Non-pigmented ciliary epithelial cell (primary cell): ENCODE data around the gene NPAS3.

ENCODE experiments used
- DNase-seq: peaks from one replicate; pipeline ENCODE4 v3.0.0-alpha.2; 2010; ENCODE audit warnings: low read depth

Gene NPAS3

DNA sequence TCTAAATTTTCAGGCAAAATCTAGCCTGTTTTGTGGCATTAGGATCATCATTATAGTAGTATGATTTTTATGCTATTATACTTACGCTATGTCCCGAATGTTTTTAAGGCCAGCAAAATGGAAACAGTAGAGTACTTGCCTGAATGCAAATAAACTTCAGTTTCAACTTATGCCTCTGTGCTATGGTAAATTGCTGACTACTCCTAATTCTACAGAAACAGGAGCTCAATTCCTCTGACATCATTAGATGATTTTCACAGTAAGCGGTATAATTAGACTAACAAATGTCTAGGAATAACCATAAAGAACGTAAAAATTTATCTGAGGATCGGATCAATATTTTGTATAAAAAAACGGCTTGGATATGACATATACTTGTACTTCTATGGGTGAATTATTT, 742.2 kb downstream of the NPAS3 start:
- DNase-seq = no peak

DNA sequence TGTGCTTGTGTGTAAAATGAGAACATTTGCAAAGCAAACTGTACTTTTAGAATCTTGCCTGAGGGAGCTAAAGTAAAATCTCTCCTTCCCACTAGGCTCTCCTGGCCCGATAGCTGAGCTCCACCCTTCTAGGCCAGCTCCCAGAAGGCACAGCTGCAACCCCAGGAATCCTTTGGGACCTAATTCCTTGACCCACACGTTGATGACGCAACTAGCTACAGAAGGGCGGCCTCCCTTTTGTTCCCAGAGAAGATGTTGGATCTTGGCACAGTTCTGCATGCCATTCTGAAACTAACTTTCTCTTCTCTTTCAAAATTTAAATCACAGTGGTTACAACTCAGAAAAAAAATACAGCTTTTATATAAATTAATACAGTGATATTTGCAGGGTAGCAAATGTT, 744.1 kb downstream of the NPAS3 start:
- no peak for DNase-seq

DNA sequence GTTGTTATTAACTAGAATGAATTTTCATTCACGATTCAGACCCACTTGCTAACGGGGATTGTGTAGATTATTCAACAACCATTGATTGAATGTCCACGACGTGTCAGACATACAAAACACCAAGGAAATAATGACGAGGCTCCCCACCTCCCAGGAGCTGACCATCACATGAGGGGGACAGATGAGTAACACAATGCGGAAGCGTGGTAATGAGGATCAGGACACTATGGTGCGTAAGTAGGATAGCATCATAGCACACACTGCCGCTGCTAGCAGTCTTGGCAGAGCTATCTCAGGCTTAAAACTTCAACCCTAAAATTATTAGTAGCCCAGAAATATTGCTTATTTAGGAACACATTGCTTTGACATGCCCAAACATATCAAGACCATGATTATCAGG, 746.3 kb downstream of the NPAS3 start:
- DNase-seq = no peak

DNA sequence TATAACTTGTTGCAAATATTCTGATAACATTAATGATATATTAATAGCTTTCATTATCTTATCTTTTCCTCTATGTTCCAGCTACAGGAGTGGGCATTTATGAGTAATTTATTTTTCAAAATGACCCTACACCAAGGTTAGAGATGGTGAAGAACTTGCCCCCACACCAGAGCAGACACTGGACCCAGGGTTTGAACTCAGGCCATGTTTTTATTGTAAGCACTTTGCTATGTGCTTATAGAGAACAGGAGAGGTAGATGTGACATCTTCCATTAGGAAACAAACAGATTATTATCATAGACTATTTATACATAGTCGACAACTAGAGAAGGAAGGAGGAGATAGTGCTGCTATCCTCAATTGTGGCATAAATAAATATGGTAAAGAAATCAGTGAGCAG, 747.0 kb downstream of the NPAS3 start:
- DNase-seq = no peak

DNA sequence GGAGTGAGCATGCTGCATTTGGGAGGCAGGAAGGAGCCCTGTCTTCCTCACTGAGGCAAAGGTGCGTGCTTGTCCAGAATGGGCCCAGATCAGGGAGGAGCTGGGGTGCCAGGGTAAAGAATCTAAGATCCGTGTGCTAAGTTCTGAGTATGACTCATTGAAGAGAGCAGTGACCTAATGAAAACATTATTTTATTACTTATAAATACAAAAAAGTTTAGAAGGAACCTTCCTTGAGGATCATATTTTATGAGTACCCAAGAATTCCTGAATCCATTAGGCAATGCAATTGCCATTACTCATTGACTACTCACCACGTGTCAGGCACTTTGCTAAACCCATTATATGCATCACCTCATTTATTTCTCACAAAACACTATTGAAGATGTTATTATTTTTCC, 747.5 kb downstream of the NPAS3 start:
- DNase-seq = peak; percentile 47

DNA sequence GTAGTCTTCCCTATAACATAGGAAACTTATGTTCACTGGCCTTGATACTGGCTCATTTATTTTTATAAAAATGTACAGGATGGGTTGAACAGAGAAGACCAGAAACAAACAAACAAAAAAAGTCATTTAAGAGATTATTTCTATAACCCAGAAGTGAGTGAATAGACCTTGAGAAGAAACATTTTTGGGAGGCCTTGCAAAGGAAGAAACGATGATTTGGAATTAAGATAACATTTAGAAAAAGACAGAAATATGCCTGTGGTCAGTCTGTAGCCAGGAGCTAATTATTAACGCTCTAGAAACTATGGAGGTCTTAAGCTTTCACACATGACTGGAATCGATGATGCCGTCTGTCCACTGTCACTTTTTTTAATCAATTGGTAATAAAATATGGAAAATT, 748.2 kb downstream of the NPAS3 start:
- DNase-seq = no peak

DNA sequence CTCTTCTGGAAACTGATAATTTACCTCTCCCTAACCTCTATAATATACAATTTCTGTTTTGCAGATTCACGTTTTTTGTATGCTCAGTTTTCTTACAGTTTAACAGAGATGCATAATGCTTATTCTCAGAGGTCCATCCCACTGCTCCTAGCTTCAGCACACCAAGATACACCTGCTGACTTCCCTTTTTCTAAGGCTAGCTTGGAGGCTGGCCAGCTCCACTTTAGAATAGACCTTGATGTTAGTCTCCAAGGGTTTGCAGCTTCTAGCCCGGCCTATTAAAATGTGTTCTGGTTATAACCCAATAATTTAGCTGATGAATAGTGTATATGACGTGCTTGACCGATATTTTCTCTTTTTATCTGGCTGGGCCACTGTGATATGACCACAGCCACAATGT, 751.0 kb downstream of the NPAS3 start:
- no peak for DNase-seq

DNA sequence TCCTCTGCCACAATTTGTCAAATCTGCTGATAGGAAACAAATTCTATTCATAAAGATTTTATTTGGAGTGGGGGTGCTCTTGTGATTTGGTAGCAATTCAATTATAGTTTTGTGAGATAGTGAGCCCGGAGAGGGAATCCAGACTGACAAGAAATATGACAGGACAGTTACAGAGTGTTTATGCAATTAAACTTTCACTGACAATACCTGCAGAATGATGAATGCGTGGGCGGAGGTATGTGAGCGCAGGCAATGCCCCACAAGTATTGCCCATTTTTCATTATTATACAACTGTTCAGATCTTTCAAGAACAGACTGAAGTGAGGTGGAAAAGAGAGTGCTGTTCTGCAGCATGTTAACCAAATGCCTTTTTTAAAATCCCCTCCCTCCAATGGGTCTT, 753.2 kb downstream of the NPAS3 start:
- DNase-seq = no peak

DNA sequence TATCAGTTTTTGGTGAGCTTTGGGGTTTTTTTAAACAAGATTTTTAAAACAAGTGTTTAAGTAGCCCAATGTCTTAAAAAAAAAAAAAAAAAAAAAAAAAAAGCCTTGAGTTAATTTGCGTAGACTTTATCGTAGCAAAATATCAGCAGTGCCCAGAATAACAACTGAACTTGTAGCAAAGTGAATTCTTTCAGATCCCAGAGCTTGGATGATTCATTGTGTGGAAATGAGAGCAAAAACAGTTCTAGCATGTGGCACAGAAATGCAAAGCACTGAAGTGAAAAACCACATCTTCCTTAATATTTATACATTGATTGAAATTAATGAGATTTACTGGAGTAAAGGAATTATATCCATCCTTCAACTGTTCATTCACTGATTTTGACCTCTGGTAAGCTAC, 754.1 kb downstream of the NPAS3 start:
- peak; percentile 83 for DNase-seq

DNA sequence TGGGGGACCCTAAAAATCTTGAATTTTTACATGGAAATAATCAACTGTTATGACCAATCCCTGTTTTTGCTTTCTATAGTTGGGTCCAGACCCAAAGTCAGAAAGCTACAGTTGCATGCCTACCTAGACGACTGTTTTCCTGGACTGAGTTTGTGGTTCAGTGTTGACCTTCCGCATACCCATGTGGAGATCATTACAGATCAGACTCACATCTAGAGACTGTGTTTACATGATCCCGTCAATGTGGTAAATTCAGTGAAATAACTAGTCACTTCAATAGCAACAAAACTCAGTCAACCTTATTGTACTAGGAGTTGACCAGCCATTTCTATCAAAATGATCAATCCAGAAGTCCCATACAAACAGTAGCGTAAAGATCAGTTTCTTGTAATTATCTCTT, 754.6 kb downstream of the NPAS3 start:
- peak; percentile 60 for DNase-seq

DNA sequence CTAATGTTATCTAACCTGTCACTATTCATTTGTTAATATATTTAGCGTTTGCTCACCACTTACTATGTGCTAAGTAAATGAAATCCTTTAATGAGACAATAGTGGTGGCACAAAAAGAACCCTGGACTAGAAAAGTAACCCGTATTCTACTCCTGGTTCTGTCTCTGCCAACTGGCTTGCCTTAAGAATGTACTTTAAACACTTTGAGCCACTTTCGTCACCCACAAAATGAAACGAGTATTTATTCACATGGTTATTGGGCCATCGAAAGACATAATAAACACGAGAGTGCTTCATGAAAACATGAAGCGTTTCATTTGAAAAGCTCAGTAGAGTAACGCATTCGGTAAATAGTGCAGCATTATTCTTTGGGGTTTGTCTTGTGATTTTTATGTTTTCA, 757.5 kb downstream of the NPAS3 start:
- DNase-seq = no peak

DNA sequence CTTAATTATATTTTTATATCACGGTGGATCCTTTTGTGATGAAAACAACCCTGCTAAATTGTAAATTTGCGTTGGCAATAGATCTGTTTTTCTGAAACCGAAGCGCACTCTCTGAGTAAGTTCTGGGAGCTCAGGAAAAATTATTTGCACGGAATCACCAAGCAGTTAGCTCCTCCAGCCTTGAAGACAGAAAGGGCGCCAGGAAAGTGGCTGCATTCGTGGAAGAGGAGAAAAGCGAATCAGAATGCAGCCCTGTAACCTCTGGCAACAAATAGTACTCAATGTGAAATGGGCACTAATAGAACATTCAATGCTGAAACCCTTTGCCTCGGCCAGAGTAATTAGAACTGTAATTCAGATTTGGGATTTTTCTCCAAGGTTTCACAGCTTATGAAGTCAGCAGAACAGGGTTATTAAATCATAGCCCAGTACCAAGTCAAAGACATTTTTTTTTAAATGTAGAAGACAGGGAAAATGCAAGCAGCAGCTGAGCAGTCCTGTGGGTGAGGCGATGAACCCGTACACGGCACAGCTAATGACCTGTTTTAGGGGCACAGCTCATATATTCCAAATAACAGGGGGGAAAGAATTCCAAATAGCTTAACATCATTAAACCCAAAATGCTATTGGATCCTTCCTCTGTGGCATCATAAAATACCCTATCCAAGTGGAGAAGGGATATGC, 760.8 kb downstream of the NPAS3 start:
- no peak for DNase-seq

DNA sequence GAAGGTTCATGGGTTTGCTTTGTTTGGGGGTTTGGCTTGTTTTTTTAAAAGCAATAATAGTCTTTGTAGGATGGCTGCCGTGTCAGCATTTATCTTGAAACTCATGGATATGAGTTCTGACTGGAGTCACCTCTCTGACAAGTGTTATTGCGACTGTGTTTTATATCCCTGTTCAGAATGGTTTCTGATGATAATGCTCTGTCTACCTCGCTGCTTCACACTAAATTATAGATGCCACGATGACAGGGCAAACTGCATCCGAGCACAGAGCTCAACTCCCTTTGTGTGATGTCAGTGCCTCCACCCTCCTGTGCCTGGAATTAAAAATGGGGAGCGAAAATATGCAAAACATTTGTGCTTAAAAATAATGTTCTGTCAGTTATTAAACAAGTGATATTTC, 761.4 kb downstream of the NPAS3 start:
- DNase-seq = no peak

DNA sequence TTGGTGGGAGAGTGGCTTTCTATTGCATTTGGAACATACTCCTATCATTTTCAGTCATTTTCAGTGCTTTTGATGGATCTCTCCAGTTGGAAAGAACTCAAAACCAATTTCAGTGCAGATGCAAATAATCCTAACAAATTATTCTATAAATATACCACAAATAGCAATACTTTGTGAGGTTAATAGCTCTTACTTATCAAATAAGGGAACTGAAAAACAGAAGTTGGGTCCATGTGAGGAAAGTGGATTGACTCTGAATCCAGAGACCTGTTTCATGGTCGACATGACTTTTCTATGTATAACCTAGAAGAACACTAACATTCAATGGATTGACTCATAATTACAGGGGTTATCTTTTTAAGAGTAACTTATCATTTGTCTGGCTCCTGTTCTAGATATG, 763.6 kb downstream of the NPAS3 start:
- DNase-seq = no peak

DNA sequence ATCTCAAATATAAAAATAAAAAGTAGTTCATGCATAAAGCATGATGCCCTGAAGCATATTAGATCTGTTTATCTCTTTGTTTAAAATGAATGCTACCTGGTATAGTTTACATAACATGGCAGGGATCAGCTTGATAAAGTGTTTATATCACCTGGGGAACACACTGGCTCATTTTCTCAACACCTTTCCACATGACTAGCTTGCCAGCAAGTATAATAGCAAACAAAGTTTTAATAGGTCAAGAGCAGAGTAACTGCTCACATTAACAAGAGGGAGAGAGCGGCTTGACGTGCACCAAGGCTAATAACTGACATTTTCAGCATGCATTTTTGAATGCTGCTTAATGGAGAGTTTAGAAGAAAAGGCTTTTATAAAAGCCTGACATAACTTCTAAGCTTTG, 765.8 kb downstream of the NPAS3 start:
- no peak for DNase-seq

DNA sequence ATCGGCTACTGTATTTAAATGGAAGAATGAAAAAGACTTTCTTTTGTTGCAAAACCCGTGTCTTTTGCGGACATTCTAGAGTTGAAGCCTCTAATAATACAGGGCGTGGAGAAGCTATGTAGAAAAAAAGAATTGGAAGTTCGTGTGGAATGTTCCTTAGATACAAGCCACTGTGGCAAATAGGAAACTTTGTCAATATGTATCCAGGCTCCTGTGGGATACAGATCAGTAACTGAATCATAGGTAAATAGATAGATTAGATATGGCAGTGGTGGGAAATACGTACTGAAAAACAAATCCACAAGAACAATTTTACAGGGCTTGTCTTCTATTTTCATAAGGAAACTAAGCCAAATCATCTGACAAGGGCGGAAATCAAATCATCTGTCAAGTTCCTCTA, 766.8 kb downstream of the NPAS3 start:
- DNase-seq = no peak

DNA sequence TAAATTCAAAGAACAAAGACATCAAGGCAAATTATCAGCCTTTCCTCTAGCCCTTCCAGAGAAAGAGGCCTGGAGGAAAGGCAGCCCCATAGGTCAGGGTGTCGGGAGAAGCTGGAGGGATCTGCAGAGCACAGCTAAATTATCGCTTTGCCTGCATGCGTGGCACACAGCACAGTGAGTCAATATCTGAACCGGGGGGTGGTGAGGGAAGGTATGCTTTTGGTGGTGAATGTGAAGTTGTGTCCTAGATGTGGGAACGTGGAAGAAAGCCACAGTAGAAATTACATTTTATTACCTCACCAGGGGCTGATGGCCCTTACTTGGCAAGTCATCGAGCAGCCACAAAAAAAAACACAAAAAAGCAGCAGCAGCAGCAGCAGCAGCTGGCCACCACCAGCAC, 769.0 kb downstream of the NPAS3 start:
- no peak for DNase-seq

DNA sequence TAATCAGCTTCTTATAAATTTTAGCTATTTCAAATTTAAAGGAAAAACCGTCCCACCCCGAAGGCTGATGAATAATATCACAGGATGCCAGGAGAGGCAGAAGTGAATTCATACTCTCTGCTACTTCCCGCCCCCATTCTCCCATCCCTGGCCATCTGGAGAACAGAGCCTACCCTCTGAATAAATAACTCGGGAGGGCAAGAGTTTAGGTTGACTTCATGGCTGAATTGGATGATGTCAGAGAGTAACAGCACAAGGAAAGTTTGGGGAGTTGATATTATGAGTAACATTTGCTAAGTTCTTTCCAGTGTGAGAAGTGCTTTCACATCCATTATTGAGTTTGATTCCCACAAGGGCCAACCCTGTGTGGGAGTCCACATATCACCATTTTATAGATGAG, 770.6 kb downstream of the NPAS3 start:
- DNase-seq = no peak

DNA sequence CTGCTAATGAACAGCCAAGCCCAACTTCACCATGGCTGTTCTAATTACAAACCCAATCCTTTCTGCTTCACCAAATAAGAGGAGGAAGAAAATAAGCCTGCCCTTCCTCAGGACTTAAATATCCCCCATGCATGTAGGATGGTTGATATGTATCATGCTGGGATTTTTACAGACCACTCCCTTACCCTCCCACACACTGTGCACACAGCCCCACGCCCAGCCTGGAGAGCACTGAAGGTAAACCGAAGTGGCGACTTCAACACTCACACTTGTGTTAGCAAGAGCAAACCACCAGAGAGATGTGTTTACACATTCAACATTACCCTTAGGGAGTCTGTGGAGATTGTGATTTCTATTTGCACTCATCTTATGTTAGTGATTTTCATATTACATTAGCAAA, 771.0 kb downstream of the NPAS3 start:
- no peak for DNase-seq

DNA sequence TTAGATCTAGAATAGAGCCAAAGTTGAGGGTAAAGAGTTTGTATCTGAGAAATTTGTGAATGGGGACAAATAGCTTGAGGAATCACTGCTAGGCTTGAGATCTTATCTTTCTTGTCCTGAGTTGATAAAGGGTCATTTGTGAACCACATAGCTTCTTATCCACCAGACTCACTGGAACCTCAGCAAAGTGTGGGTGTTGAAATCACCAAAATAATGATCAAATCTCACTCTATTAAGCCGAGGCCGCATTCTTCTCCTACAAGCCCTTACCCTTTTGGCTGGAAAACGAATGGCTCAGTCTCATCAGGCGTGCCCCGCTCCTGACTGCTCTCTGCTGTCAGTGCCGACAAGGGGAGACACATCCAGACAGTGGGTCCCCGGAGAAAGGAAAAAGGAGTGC, 771.6 kb downstream of the NPAS3 start:
- DNase-seq = no peak

DNA sequence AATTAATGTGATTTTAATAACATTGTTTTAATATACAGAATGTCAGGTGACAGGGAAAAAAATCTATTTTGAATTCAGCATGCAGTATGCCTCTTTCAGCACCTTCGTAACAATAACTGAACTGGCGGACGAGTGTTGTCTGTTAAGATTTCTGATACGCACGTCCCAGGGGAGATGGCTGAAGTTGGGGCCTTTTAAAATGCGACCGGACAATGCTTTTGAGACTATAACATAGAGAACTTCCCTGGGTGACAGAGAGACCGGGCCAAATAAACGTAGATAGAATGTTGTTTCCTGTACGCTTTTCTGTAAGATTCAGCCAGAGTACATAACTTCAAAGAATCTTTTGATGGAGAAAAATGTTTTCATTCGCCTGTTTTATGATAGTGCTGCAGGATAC, 772.5 kb downstream of the NPAS3 start:
- no peak for DNase-seq

DNA sequence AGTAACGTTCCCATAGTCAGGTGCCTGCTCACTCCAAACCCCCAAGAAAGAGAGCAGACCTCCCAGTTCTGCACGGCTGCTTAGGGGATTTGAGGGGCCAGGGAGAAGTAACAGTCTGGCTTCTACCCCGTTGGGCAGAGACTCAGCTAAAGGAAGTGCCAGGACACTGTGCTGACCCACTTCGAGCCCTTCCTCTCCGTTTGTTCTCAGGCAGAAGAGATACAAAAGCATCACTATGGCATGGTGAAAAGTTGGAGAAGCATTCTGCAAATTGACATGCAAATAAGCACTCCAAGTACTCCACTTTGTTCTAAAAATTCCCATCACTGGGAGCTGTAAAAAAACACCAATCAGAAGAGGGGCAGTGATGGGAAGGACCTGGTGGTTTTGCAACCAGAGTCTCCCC, 773.1 kb downstream of the NPAS3 start:
- no peak for DNase-seq

DNA sequence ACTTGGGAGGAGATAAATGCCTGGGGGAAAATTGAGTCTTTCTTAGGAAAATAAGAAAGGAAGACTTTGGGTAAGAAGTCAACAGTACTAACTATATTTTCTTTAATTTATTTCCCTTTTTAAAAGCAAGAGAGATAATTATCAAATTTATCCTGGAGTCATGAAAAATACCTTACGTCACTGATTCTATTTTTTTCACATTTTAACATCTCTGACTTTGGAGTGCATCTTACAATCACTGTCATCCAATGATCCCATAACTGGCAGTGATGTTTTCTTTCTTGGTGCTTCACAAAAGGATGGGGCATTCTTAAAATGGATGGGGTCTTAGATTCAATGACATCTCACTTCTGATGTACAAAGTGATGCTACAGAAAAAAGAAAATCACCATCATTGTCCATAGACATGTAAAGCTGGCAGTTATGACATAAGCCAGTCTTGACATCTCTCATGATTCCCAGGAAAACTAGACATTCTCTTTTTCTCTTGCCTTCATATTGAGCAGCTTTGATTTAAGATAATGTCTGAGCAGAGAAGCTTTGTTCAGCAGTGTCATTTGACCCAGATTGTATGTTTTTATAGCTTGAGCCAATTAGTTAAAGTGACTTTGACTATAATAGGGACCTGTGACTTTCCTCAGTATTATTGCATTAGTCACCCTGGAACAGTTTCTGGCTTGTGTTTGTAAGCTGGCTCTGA, 776.0 kb downstream of the NPAS3 start:
- no peak for DNase-seq

DNA sequence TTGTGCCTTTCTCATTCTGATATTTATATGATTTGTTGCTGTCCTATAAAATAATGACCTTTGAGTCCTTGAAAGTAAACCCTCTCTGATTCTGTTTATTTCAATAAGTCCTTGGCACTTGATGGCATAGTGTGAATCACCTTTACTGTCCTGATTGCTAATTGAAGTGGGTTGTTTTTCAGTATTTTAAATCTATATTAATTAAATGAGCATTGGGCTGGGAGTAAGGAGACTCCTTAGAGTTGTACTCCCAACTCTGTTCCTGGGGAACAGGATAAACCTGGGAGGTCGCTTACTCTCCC, 776.5 kb downstream of the NPAS3 start:
- DNase-seq = no peak
